Stimulated activated naive B cell treated with anti-CD40 and anti-IgM and Interleukin-4, amounts not matched to agents 10 μg/mL and 1 μg/mL and 100 μg/mL, for 72 hours (primary cell): ENCODE data around the gene SRRM4.
"Not testable (repeated sequence)": the region's sequence is repeated elsewhere in the genome, so short reads cannot be mapped to it uniquely, and the experiment has no call there.

Source experiments
- ATAC-seq, 2 donors: fragments of 150-1000 bp; cut with Tn5 transposase; replicated peaks; 2 replicates each; pipeline ENCODE4 v1.10.0; 2021; ENCODE audit warnings: moderate library complexity in 1 of 2
- DNase-seq: peaks from one replicate; pipeline ENCODE4 v3.0.0; 2021
- H3K27ac Mint-ChIP-seq: one replicate; pipeline ENCODE4 v1.8.0; 2022; ENCODE audit warnings: mild to moderate bottlenecking, mixed read lengths
- H3K27me3 Mint-ChIP-seq, 2 donors: one replicate each; pipeline ENCODE4 v1.8.0; 2022; ENCODE audit warnings: mixed read lengths in 2 of 2
- H3K36me3 Mint-ChIP-seq, 2 donors: one replicate each; pipeline ENCODE4 v1.8.0; 2022; ENCODE audit warnings: mixed read lengths in 2 of 2, mild to moderate bottlenecking in 1 of 2
- H3K4me1 Mint-ChIP-seq, 2 donors: one replicate each; pipeline ENCODE4 v1.8.0; 2022; ENCODE audit warnings: mixed read lengths in 2 of 2, mild to moderate bottlenecking in 1 of 2
- H3K4me3 Mint-ChIP-seq, 2 donors: one replicate each; pipeline ENCODE4 v1.8.0; 2022; ENCODE audit warnings: mild to moderate bottlenecking in 2 of 2, mixed read lengths in 2 of 2, moderate library complexity in 1 of 2
- H3K9me3 Mint-ChIP-seq, 2 donors: one replicate each; pipeline ENCODE4 v1.8.0; 2022; ENCODE audit warnings: mixed read lengths in 2 of 2, mild to moderate bottlenecking in 1 of 2

Gene SRRM4

GRCh38 chr12:119100933-119101332 lies 119.6 kb downstream of the SRRM4 start:
- Mint-ChIP-seq H3K27ac (no peak overlapping the region), H3K36me3 (no peaks in the 10 kb centered on the region), H3K4me1 (no peaks in the 10 kb centered on the region), H3K27me3 (peaks cover 0 to 5% of the 10 kb centered on the region in 2 donors), H3K4me3 (no peak overlapping the region), H3K9me3 (peaks cover 12 to 15% of the 10 kb centered on the region in 2 donors)
- ATAC-seq (no peak), DNase-seq (no peak)

DNA sequence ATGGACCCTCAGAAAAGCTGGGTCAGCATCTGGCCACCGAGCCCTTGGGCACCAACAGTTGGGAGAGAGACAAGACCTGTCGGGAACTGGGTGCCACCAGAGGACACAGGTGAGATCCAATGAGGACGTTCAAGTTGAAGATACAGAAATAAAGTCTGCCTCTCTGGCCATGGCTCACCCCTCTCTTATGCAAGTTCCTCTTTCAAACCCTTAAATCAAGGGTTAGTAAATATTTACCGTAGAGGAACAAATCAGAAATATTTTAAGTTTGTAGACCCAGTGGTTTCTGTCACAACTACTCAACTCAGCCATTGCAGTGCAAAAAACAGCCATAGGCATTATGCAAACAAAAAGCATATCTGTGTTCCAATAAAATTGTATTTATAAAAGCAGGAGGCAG lies 120.9 kb downstream of the SRRM4 start:
- Mint-ChIP-seq H3K4me1 (no peaks in the 10 kb centered on the region), H3K27me3 (peaks cover 0 to 5% of the 10 kb centered on the region in 2 donors), H3K36me3 (no peaks in the 10 kb centered on the region), H3K4me3 (no peak overlapping the region), H3K27ac (no peak overlapping the region), H3K9me3 (peaks cover 12 to 15% of the 10 kb centered on the region in 2 donors)
- DNase-seq (no peak), ATAC-seq (no peak)

DNA sequence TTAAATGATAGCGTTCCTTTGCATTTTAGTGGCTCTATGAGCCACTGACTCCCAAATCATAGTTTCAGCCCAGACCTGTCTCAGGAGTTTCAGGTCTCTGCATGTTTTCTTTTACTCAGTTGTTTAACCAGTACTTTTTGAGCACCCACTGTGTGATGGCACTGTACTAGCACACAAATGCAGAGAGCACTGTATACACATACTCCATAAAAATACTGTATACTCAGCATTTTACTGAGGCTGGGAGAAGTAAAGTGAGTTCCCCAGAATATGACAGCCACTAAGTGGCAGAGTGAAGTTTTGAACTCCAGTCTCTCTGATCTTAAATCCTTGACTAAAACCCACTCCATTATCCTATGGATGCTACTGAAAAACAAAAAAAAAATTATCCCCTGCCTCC lies 121.4 kb downstream of the SRRM4 start:
- H3K27ac Mint-ChIP-seq: no peak overlapping the region
- DNase-seq (no peak), ATAC-seq (no peak)
- H3K27me3 Mint-ChIP-seq: peaks cover 0 to 2% of the 10 kb centered on the region in 2 donors
- no peaks in the 10 kb centered on the region for H3K36me3 Mint-ChIP-seq
- H3K4me3 Mint-ChIP-seq: no peak overlapping the region
- no peaks in the 10 kb centered on the region for H3K4me1 Mint-ChIP-seq
- peaks cover 12% of the 10 kb centered on the region in 2 donors for H3K9me3 Mint-ChIP-seq

DNA sequence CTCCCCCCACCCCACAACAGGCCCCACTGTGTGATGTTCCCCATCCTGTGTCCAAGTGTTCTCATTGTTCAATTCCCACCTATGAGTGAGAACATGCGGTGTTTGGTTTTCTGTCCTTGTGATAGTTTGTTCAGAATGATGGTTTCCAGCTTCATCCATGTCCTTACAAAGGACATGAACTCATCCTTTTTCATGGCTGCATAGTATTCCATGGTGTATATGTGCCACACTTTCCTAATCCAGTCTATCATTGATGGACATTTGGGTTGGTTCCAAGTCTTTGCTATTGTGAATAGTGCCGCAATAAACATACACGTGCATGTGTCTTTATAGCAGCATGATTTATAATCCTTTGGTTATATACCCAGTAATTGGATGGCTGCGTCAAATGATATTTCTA lies 123.6 kb downstream of the SRRM4 start:
- H3K9me3 Mint-ChIP-seq, H3K27ac Mint-ChIP-seq, H3K4me3 Mint-ChIP-seq, H3K4me1 Mint-ChIP-seq, H3K36me3 Mint-ChIP-seq, DNase-seq, ATAC-seq, H3K27me3 Mint-ChIP-seq: not testable (repeated sequence)

- H3K4me3 Mint-ChIP-seq: no peak overlapping the region
- no peak for ATAC-seq
- no peak overlapping the region for H3K27ac Mint-ChIP-seq
- H3K4me1 Mint-ChIP-seq: no peaks in the 10 kb centered on the region
- no peak for DNase-seq
- H3K27me3 Mint-ChIP-seq: peaks cover 6% of the 10 kb centered on the region in 2 donors
- H3K9me3 Mint-ChIP-seq: peaks cover 0 to 3% of the 10 kb centered on the region in 2 donors
- no peaks in the 10 kb centered on the region for H3K36me3 Mint-ChIP-seq
Observed at GRCh38 chr12:119113496-119113986, 132.2 kb downstream of the SRRM4 start.

DNA sequence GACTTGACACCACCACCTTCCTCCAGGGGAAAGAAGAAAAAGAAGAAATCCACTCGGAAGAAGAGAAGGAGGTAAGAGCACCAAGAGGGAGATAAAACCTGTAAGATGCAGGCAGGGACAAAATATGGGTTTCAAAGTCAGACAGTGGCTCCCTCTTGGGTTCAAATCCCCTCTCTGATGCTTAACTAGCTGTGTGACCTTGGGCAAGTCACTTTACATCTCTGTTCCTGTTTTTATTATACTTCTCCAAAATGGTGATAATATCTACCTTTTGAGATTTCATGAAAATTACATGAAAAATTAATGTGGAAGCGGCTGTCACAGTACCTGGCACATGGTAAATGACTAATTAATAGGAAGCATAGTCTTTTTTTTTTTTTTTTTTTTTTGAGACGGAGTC lies 133.0 kb downstream of the SRRM4 start:
- H3K4me3 Mint-ChIP-seq: no peak overlapping the region
- H3K27me3 Mint-ChIP-seq: peaks cover 6% of the 10 kb centered on the region in 2 donors
- H3K27ac Mint-ChIP-seq: no peak overlapping the region
- no peaks in the 10 kb centered on the region for H3K36me3 Mint-ChIP-seq
- H3K9me3 Mint-ChIP-seq: peaks cover 0 to 3% of the 10 kb centered on the region in 2 donors
- ATAC-seq: no peak
- DNase-seq: no peak
- H3K4me1 Mint-ChIP-seq: no peaks in the 10 kb centered on the region

GRCh38 chr12:119115296-119115905 lies 134.1 kb downstream of the SRRM4 start:
- Mint-ChIP-seq H3K27me3 (peaks cover 9 to 11% of the 10 kb centered on the region in 2 donors), H3K36me3 (no peaks in the 10 kb centered on the region), H3K4me1 (no peaks in the 10 kb centered on the region), H3K4me3 (no peak overlapping the region), H3K27ac (no peak overlapping the region), H3K9me3 (peaks cover 0 to 3% of the 10 kb centered on the region in 2 donors)
- no peak for DNase-seq
- peak in 1 of 2 donors; percentile 33 for ATAC-seq

GRCh38 chr12:119117936-119118335 lies 136.6 kb downstream of the SRRM4 start:
- peaks cover 5 to 7% of the 10 kb centered on the region in 2 donors for H3K27me3 Mint-ChIP-seq
- H3K9me3 Mint-ChIP-seq: no peaks in the 10 kb centered on the region
- DNase-seq (no peak), ATAC-seq (no peak)
- H3K4me3 Mint-ChIP-seq: no peak overlapping the region
- H3K4me1 Mint-ChIP-seq: no peaks in the 10 kb centered on the region
- H3K27ac Mint-ChIP-seq: no peak overlapping the region
- H3K36me3 Mint-ChIP-seq: no peaks in the 10 kb centered on the region

DNA sequence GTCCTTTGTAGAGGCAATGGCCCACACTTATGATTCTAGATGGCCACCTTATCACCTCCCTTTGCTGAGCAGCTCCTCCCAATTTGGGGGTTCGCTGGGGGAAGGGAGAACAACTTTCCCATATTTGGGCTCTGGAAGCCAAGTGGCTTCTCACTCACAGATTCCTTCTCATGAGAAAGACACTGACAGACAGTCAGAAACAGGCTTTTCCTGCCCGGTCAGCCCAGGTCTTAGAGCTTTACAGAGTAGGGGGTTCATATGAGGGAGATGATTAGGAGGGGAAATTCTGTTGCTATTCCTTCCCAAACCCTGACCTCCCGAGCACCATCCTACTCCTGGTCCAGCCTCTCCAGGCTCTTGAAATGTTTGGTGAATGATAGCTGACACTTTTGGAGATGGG lies 137.3 kb downstream of the SRRM4 start:
- H3K4me1 Mint-ChIP-seq: no peaks in the 10 kb centered on the region
- H3K4me3 Mint-ChIP-seq: no peak overlapping the region
- H3K27ac Mint-ChIP-seq: no peak overlapping the region
- H3K27me3 Mint-ChIP-seq: peaks cover 5 to 7% of the 10 kb centered on the region in 2 donors
- H3K36me3 Mint-ChIP-seq: no peaks in the 10 kb centered on the region
- DNase-seq (no peak), ATAC-seq (no peak)
- H3K9me3 Mint-ChIP-seq: no peaks in the 10 kb centered on the region

GRCh38 chr12:119122047-119122446 lies 140.7 kb downstream of the SRRM4 start:
- H3K27ac Mint-ChIP-seq: no peak overlapping the region
- DNase-seq: no peak
- no peak for ATAC-seq
- no peaks in the 10 kb centered on the region for H3K36me3 Mint-ChIP-seq
- H3K4me3 Mint-ChIP-seq: no peak overlapping the region
- no peaks in the 10 kb centered on the region for H3K9me3 Mint-ChIP-seq
- peaks cover 3 to 5% of the 10 kb centered on the region in 2 donors for H3K27me3 Mint-ChIP-seq
- no peaks in the 10 kb centered on the region for H3K4me1 Mint-ChIP-seq

GRCh38 chr12:119122751-119123150 lies 141.4 kb downstream of the SRRM4 start:
- H3K36me3 Mint-ChIP-seq: no peaks in the 10 kb centered on the region
- no peak overlapping the region for H3K27ac Mint-ChIP-seq
- DNase-seq (no peak), ATAC-seq (no peak)
- peaks cover 3 to 5% of the 10 kb centered on the region in 2 donors for H3K27me3 Mint-ChIP-seq
- no peak overlapping the region for H3K4me3 Mint-ChIP-seq
- H3K9me3 Mint-ChIP-seq: no peaks in the 10 kb centered on the region
- H3K4me1 Mint-ChIP-seq: no peaks in the 10 kb centered on the region

DNA sequence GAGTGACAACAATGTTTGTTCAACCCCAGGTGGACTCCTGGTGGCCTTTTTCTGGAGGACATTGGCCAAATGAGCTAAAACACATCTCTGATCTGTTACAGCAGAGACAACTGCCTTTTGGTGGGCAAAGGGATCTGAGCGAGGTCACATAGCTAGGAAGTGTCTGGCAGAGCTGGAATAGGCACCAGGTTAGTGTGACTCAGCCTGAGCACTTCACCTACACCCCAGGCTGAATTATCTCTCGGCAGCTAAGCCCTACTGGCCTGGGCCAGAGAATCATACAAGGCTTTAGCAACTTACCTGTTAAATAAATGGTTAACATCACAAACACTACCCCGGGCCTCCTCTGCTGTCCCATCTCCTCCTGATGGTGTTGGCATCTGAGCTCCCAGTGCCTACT lies 147.2 kb downstream of the SRRM4 start:
- DNase-seq (no peak), ATAC-seq (no peak)
- peaks cover 13 to 15% of the 10 kb centered on the region in 2 donors for H3K9me3 Mint-ChIP-seq
- H3K27ac Mint-ChIP-seq: no peak overlapping the region
- no peak overlapping the region for H3K4me3 Mint-ChIP-seq
- H3K36me3 Mint-ChIP-seq: no peaks in the 10 kb centered on the region
- no peaks in the 10 kb centered on the region for H3K4me1 Mint-ChIP-seq
- no peaks in the 10 kb centered on the region for H3K27me3 Mint-ChIP-seq

DNA sequence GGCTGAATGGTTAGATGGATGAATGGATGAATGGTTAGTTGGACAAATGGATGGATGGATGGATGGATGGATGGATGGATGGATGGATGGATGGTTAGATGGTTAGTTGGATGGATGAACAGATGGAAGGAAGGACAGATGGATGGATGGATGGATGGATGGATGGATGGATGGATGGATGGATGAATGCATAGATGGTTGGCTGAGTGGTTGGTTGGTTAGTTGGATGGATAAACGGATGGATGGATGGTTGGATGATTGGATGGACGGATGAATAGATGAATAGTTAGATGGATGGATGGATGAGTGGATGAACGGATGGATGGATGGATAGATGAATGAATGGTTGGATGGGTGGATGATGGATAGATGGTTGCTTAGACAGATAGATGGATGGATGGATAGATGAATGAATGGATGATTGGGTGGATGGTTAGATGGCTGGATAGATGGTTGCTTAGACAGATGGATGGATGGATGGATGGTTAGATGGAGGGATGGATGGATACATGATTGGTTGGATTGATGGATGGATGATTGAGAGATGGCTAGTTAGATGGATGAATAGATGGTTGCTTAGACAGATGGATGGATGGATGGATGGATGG lies 148.6 kb downstream of the SRRM4 start:
- Mint-ChIP-seq H3K36me3 (no peaks in the 10 kb centered on the region), H3K27me3 (no peaks in the 10 kb centered on the region), H3K9me3 (peaks cover 13 to 17% of the 10 kb centered on the region in 2 donors), H3K4me1 (no peaks in the 10 kb centered on the region), H3K4me3 (no peak overlapping the region), H3K27ac (no peak overlapping the region)
- DNase-seq (no peak), ATAC-seq (no peak)

GRCh38 chr12:119130523-119130922 lies 149.2 kb downstream of the SRRM4 start:
- no peak for DNase-seq

More at GRCh38 chr12:119130523-119130922, 149.2 kb downstream of the SRRM4 start:
- Mint-ChIP-seq H3K36me3 (no peaks in the 10 kb centered on the region), H3K4me3 (no peak overlapping the region), H3K4me1 (no peaks in the 10 kb centered on the region), H3K27ac (no peak overlapping the region), H3K9me3 (peaks cover 13 to 17% of the 10 kb centered on the region in 2 donors), H3K27me3 (no peaks in the 10 kb centered on the region)
- ATAC-seq: no peak
